ENCODE data around the gene RABGAP1. TPM values are rescaled to one million over a fixed set of nuclear protein-coding genes. Genes with fewer than 3 reads are reported as not detected.
A peak's percentile ranks its signal among the peaks of the same experiment; 100 is the strongest.

RABGAP1 gene
- total and polyA plus RNA-seq, 2 experiments from 2014 or later: 8.5 to 33.9 TPM

DNA sequence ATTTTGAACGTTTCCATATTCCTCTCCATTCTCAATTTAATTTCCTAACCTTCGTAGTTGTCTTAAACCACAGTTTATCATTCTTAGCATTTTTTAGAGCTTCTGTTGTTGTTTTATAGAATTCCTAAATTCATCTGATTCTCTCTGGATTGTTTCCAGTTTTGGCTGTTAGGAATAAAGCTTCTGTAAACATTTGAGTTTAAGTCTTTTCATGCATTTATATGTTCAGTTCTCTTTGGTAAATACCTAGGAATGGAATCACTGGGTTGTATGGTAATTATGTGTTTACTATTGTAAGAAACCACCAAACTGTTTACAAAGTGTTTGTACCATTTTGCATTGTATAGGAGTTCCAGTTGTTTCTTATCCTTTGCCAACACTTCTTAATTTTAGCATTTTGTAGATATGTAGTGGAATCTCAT lies 122.4 kb downstream of the RABGAP1 start (continued):
- TF ChIP-seq, protein P1, sequence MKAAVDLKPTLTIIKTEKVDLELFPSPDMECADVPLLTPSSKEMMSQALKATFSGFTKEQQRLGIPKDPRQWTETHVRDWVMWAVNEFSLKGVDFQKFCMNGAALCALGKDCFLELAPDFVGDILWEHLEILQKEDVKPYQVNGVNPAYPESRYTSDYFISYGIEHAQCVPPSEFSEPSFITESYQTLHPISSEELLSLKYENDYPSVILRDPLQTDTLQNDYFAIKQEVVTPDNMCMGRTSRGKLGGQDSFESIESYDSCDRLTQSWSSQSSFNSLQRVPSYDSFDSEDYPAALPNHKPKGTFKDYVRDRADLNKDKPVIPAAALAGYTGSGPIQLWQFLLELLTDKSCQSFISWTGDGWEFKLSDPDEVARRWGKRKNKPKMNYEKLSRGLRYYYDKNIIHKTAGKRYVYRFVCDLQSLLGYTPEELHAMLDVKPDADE (IDR thresholded peaks at IDR 0.05): no peak
- TF ChIP-seq NANOG (IDR thresholded peaks at IDR 0.05; ENCODE audit: borderline replicate concordance) (no peak), JUNB (IDR thresholded peaks at IDR 0.05; ENCODE audit: unreplicated experiment) (no peak), ZNF114 (CRISPR knock-in tag; IDR thresholded peaks at IDR 0.05) (no peak)

DNA sequence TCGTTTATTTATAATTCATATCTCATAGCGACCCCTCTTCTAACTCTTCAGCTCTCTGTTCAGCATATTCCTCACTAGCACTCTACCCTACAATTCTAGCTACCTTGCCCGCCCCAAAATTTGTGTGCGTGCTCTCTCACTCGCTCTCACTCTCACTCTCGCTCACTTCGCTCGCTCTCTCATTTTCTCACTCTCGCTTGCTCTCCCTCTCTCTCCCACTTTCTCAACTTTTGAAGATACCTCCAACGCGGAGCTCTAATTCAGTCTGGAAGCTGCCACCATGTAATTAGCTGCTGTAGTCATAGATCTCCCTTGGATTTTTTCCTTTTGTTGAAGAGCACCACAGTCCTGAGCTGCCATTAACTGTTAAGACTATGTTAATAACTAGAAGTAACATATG lies 123.1 kb downstream of the RABGAP1 start:
- H3K27me3 ChIP-seq (ENCODE audit: insufficient read depth): no peaks in the 10 kb centered on the region
- Mint-ChIP-seq H3K4me1 (peaks cover 4% of the 10 kb centered on the region), H3K9me3 (no peaks in the 10 kb centered on the region), H3K4me3 (no peak overlapping the region), H3K36me3 (ENCODE audit: low read depth) (peaks cover 26% of the 10 kb centered on the region), H3K27me3 (ENCODE audit: insufficient read depth, low read depth, poor library complexity) (peaks cover 2% of the 10 kb centered on the region), H3K27ac (peak overlapping the region; percentile 15; the same call in 1 of the 2 replicates)
- H3K4me2 ChIP-seq: no peak overlapping the region
- H3K27ac ChIP-seq (ENCODE audit: low read depth): no peak overlapping the region
- ATAC-seq (no peak), DNase-seq (ENCODE audit: low spot score) (no peak)
- peaks cover 19% of the 10 kb centered on the region for H3K36me3 ChIP-seq (ENCODE audit: insufficient read depth)
- no peaks in the 10 kb centered on the region; the same call in 1 of the 2 replicates for H4K20me1 ChIP-seq (replicated peaks; ENCODE audit: insufficient read depth)
- H3F3A ChIP-seq (replicated peaks; ENCODE audit: low read depth): no peaks in the 10 kb centered on the region
- no peak overlapping the region for H3K4me3 ChIP-seq
- peaks cover 10% of the 10 kb centered on the region; the same call in 1 of the 2 replicates for H3K4me1 ChIP-seq (ENCODE audit: insufficient read depth)
- H3K79me2 ChIP-seq (replicated peaks; ENCODE audit: insufficient read depth): no peaks in the 10 kb centered on the region
- H2AFZ ChIP-seq: no peak overlapping the region
- no peaks in the 10 kb centered on the region for H3K9me2 ChIP-seq (ENCODE audit: insufficient read depth)
- TF ChIP-seq POLR2AphosphoS5 (IDR thresholded peaks at IDR 0.05; ENCODE audit: low read depth): no peak
- TF ChIP-seq STAT1 (IDR thresholded peaks at IDR 0.05; ENCODE audit: unreplicated experiment): no peak
- TF ChIP-seq, protein P1 (IDR thresholded peaks at IDR 0.05): no peak
- TF ChIP-seq ZNF114 (CRISPR knock-in tag; IDR thresholded peaks at IDR 0.05): no peak
- TF ChIP-seq, protein P2, sequence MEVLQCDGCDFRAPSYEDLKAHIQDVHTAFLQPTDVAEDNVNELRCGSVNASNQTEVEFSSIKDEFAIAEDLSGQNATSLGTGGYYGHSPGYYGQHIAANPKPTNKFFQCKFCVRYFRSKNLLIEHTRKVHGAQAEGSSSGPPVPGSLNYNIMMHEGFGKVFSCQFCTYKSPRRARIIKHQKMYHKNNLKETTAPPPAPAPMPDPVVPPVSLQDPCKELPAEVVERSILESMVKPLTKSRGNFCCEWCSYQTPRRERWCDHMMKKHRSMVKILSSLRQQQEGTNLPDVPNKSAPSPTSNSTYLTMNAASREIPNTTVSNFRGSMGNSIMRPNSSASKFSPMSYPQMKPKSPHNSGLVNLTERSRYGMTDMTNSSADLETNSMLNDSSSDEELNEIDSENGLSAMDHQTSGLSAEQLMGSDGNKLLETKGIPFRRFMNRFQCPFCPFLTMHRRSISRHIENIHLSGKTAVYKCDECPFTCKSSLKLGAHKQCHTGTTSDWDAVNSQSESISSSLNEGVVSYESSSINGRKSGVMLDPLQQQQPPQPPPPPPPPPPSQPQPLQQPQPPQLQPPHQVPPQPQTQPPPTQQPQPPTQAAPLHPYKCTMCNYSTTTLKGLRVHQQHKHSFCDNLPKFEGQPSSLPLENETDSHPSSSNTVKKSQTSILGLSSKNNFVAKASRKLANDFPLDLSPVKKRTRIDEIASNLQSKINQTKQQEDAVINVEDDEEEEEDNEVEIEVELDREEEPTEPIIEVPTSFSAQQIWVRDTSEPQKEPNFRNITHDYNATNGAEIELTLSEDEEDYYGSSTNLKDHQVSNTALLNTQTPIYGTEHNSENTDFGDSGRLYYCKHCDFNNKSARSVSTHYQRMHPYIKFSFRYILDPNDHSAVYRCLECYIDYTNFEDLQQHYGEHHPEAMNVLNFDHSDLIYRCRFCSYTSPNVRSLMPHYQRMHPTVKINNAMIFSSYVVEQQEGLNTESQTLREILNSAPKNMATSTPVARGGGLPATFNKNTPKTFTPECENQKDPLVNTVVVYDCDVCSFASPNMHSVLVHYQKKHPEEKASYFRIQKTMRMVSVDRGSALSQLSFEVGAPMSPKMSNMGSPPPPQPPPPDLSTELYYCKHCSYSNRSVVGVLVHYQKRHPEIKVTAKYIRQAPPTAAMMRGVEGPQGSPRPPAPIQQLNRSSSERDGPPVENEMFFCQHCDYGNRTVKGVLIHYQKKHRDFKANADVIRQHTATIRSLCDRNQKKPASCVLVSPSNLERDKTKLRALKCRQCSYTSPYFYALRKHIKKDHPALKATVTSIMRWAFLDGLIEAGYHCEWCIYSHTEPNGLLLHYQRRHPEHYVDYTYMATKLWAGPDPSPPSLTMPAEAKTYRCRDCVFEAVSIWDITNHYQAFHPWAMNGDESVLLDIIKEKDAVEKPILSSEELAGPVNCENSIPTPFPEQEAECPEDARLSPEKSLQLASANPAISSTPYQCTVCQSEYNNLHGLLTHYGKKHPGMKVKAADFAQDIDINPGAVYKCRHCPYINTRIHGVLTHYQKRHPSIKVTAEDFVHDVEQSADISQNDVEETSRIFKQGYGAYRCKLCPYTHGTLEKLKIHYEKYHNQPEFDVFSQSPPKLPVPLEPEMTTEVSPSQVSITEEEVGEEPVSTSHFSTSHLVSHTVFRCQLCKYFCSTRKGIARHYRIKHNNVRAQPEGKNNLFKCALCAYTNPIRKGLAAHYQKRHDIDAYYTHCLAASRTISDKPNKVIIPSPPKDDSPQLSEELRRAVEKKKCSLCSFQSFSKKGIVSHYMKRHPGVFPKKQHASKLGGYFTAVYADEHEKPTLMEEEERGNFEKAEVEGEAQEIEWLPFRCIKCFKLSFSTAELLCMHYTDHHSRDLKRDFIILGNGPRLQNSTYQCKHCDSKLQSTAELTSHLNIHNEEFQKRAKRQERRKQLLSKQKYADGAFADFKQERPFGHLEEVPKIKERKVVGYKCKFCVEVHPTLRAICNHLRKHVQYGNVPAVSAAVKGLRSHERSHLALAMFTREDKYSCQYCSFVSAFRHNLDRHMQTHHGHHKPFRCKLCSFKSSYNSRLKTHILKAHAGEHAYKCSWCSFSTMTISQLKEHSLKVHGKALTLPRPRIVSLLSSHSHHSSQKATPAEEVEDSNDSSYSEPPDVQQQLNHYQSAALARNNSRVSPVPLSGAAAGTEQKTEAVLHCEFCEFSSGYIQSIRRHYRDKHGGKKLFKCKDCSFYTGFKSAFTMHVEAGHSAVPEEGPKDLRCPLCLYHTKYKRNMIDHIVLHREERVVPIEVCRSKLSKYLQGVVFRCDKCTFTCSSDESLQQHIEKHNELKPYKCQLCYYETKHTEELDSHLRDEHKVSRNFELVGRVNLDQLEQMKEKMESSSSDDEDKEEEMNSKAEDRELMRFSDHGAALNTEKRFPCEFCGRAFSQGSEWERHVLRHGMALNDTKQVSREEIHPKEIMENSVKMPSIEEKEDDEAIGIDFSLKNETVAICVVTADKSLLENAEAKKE (CRISPR knock-in tag; IDR thresholded peaks at IDR 0.05): no peak
- TF ChIP-seq, protein P3, sequence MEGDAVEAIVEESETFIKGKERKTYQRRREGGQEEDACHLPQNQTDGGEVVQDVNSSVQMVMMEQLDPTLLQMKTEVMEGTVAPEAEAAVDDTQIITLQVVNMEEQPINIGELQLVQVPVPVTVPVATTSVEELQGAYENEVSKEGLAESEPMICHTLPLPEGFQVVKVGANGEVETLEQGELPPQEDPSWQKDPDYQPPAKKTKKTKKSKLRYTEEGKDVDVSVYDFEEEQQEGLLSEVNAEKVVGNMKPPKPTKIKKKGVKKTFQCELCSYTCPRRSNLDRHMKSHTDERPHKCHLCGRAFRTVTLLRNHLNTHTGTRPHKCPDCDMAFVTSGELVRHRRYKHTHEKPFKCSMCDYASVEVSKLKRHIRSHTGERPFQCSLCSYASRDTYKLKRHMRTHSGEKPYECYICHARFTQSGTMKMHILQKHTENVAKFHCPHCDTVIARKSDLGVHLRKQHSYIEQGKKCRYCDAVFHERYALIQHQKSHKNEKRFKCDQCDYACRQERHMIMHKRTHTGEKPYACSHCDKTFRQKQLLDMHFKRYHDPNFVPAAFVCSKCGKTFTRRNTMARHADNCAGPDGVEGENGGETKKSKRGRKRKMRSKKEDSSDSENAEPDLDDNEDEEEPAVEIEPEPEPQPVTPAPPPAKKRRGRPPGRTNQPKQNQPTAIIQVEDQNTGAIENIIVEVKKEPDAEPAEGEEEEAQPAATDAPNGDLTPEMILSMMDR (conservative IDR thresholded peaks at IDR 0.05; ENCODE audit: low read depth in 2 of 2): no peak
- no peak for TF ChIP-seq CREB1 (CRISPR knock-in tag; IDR thresholded peaks at IDR 0.05; ENCODE audit: low read depth)
- TF ChIP-seq ZNF331 (CRISPR knock-in tag; IDR thresholded peaks at IDR 0.05; ENCODE audit: low read depth): no peak
- no peak for TF ChIP-seq EZH2phosphoT487 (IDR thresholded peaks at IDR 0.05; ENCODE audit: unreplicated experiment)
- TF ChIP-seq JUNB (IDR thresholded peaks at IDR 0.05; ENCODE audit: unreplicated experiment): no peak
- no peak for TF ChIP-seq EZH2 (IDR thresholded peaks at IDR 0.05; ENCODE audit: low read depth, unreplicated experiment)

Measured in GM23338 (cell line).